Mesenchymal stem cell (in vitro differentiated cells and primary cell): ENCODE data around the gene NUP160. TPM values are rescaled to one million over a fixed set of nuclear protein-coding genes. Genes with fewer than 3 reads are reported as not detected.
A peak's percentile ranks its signal among the peaks of the same experiment; 100 is the strongest.

Experiments used
- DNase-seq: peaks from one replicate; pipeline ENCODE4 v3.0.0-alpha.2; 2013
- H2AFZ ChIP-seq: one replicate; pipeline ENCODE4 v1.6.1; 2013; ENCODE audit warnings: low read depth, mild to moderate bottlenecking, control low read depth, inconsistent platforms, low read length, moderate library complexity
- H2AK5ac ChIP-seq: 2 replicates; pipeline ENCODE4 v1.6.1; 2013; ENCODE audit warnings: low read length, moderate library complexity, mild to moderate bottlenecking, inconsistent platforms; ENCODE audit not compliant: severe bottlenecking
- H2BK120ac ChIP-seq: one replicate; pipeline ENCODE4 v1.6.1; 2013; ENCODE audit warnings: low read depth, mild to moderate bottlenecking, inconsistent platforms, low read length, moderate library complexity
- H2BK12ac ChIP-seq, 2 experiments: one replicate each; pipeline ENCODE4 v1.6.1; 2013; ENCODE audit warnings: inconsistent platforms in 2 of 2, low read length in 2 of 2, mild to moderate bottlenecking in 2 of 2, moderate library complexity in 2 of 2, control low read depth in 1 of 2
- H2BK15ac ChIP-seq: one replicate; pipeline ENCODE4 v1.6.1; 2013; ENCODE audit warnings: mild to moderate bottlenecking, low read depth, inconsistent platforms; ENCODE audit not compliant: poor library complexity, severe bottlenecking
- H2BK5ac ChIP-seq: 2 replicates; pipeline ENCODE4 v1.6.1; 2013; ENCODE audit warnings: low read depth, mild to moderate bottlenecking, low read length, control low read depth, inconsistent platforms; ENCODE audit not compliant: poor library complexity, severe bottlenecking
- H3K14ac ChIP-seq, 2 experiments: one replicate each; pipeline ENCODE4 v1.6.1; 2013; ENCODE audit warnings: inconsistent platforms in 2 of 2, low read length in 2 of 2, control low read depth in 1 of 2, mild to moderate bottlenecking in 1 of 2, moderate library complexity in 1 of 2
- H3K18ac ChIP-seq, 2 experiments: one replicate each; pipeline ENCODE4 v1.6.1; 2013; ENCODE audit warnings: inconsistent platforms in 2 of 2, low read length in 2 of 2, control low read depth in 1 of 2, low read depth in 1 of 2, mild to moderate bottlenecking in 1 of 2
- H3K23ac ChIP-seq, 2 experiments: one replicate each; pipeline ENCODE4 v1.6.1; 2013; ENCODE audit warnings: inconsistent platforms in 2 of 2, low read length in 2 of 2, mild to moderate bottlenecking in 2 of 2, moderate library complexity in 2 of 2, control low read depth in 1 of 2
- H3K27ac ChIP-seq: 2 replicates; pipeline ENCODE4 v1.5.1; 2013; ENCODE audit warnings: mild to moderate bottlenecking, moderate library complexity, low read length, control low read depth, inconsistent platforms; ENCODE audit not compliant: poor library complexity, severe bottlenecking
- H3K27me3 ChIP-seq, 2 experiments: 2 replicates each; pipeline versions ENCODE4 v1.6.1 to v1.7.0; 2013; ENCODE audit warnings: low read length in 2 of 2, mild to moderate bottlenecking in 2 of 2, moderate library complexity in 2 of 2, control low read depth in 1 of 2, inconsistent platforms in 1 of 2; ENCODE audit not compliant: control insufficient read depth in 1 of 2, insufficient read depth in 1 of 2
- H3K36me3 ChIP-seq, 2 experiments: 2 replicates each; pipeline versions ENCODE4 v1.6.1 to v1.7.0; 2013; ENCODE audit warnings: low read length in 2 of 2, control low read depth in 1 of 2, inconsistent platforms in 1 of 2, low read depth in 1 of 2, mild to moderate bottlenecking in 1 of 2; ENCODE audit not compliant: insufficient read depth in 2 of 2, control insufficient read depth in 1 of 2
- H3K4ac ChIP-seq, 2 experiments: one replicate each; pipeline ENCODE4 v1.6.1; 2013; ENCODE audit warnings: inconsistent platforms in 2 of 2, low read length in 2 of 2, mild to moderate bottlenecking in 2 of 2, moderate library complexity in 2 of 2, control low read depth in 1 of 2, low read depth in 1 of 2
- H3K4me1 ChIP-seq: 2 replicates; pipeline ENCODE4 v1.6.1; 2013; ENCODE audit warnings: low read depth, low read length, control low read depth; ENCODE audit not compliant: control insufficient read depth, insufficient read depth
- H3K4me2 ChIP-seq: 2 replicates; pipeline ENCODE4 v1.6.1; 2013; ENCODE audit warnings: low read length, mild to moderate bottlenecking, inconsistent platforms; ENCODE audit not compliant: poor library complexity, severe bottlenecking
- H3K4me3 ChIP-seq, 2 experiments: 2 replicates each; pipeline versions ENCODE4 v1.5.1 to v1.7.0; 2013; ENCODE audit warnings: low read length in 2 of 2, mild to moderate bottlenecking in 2 of 2, control low read depth in 1 of 2, low read depth in 1 of 2; ENCODE audit not compliant: insufficient read depth in 1 of 2
- H3K79me1 ChIP-seq: replicated peaks from 2 replicates; pipeline ENCODE4 v1.6.1; 2013; ENCODE audit warnings: mild to moderate bottlenecking, control low read depth, low read length, inconsistent platforms; ENCODE audit not compliant: poor library complexity, severe bottlenecking
- H3K9ac ChIP-seq: 2 replicates; pipeline ENCODE4 v1.7.0; 2013; ENCODE audit warnings: mild to moderate bottlenecking, low read length, moderate library complexity
- H3K9me3 ChIP-seq: 2 replicates; pipeline ENCODE4 v1.7.0; 2013; ENCODE audit warnings: mild to moderate bottlenecking, low read length; ENCODE audit not compliant: control insufficient read depth
- H4K8ac ChIP-seq: one replicate; pipeline ENCODE4 v1.6.1; 2013; ENCODE audit warnings: inconsistent platforms, mild to moderate bottlenecking, low read length, moderate library complexity
- H4K91ac ChIP-seq: one replicate; pipeline ENCODE4 v1.6.1; 2013; ENCODE audit warnings: mild to moderate bottlenecking, low read length, inconsistent platforms
- WGBS: methylation state at CpG from one replicate; pipeline ENCODE4 v1.1.7; 2013; ENCODE audit warnings: mixed read lengths; 5-methylcytosine and 5-hydroxymethylcytosine counted together
- polyA plus RNA-seq, 2 experiments: library from polyadenylated mRNA; stranded (reverse); fragments of 200-250 nt; gene quantifications; one replicate each; pipeline ENCODE4 v1.2.3, GENCODE V29; 2013

Gene NUP160, protein sequence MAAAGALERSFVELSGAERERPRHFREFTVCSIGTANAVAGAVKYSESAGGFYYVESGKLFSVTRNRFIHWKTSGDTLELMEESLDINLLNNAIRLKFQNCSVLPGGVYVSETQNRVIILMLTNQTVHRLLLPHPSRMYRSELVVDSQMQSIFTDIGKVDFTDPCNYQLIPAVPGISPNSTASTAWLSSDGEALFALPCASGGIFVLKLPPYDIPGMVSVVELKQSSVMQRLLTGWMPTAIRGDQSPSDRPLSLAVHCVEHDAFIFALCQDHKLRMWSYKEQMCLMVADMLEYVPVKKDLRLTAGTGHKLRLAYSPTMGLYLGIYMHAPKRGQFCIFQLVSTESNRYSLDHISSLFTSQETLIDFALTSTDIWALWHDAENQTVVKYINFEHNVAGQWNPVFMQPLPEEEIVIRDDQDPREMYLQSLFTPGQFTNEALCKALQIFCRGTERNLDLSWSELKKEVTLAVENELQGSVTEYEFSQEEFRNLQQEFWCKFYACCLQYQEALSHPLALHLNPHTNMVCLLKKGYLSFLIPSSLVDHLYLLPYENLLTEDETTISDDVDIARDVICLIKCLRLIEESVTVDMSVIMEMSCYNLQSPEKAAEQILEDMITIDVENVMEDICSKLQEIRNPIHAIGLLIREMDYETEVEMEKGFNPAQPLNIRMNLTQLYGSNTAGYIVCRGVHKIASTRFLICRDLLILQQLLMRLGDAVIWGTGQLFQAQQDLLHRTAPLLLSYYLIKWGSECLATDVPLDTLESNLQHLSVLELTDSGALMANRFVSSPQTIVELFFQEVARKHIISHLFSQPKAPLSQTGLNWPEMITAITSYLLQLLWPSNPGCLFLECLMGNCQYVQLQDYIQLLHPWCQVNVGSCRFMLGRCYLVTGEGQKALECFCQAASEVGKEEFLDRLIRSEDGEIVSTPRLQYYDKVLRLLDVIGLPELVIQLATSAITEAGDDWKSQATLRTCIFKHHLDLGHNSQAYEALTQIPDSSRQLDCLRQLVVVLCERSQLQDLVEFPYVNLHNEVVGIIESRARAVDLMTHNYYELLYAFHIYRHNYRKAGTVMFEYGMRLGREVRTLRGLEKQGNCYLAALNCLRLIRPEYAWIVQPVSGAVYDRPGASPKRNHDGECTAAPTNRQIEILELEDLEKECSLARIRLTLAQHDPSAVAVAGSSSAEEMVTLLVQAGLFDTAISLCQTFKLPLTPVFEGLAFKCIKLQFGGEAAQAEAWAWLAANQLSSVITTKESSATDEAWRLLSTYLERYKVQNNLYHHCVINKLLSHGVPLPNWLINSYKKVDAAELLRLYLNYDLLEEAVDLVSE (N-terminal part only)
- polyA plus RNA-seq (2013, experiment 1 of 2): 12.5 TPM
- 12.7 TPM for polyA plus RNA-seq (2013, experiment 2 of 2)

DNA sequence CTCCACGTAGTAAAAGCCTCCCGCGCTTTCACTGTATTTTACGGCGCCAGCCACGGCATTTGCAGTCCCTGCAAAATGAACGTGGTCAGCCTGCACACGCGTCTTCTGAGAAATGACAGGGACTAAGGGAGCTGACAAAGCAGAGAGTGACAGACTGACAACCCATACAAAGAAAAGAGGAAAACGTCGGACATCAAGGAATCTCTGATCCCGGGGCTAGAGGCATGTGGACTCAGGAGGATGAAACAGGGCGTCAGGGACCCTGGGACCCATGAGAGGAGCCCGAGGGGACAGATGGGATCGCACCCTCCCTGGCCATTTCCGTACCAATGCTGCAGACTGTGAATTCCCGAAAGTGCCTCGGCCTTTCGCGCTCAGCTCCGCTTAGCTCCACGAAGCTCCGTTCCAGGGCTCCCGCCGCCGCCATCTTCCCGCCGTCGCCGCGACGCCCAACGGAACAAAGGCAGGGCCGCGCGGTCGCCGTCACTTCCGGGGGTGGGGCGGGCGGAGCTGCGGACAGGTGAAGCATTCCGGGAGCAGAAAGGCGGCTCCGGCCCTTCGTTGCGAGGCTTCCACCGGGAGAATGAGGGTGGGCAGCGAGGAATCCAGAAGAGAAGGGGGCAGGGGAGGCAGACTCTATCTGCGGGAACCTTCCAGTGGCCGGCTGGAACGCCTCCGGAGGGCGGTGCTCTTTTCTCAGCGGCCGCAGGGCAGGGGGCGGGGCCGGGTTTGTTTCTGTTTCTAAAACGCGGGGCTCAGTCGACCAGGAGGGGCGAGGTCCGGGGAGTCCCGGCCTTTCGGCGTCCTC lies at the start of gene NUP160:
NUP160 (minus strand) TSS at position 459 of the 808 bp plus-strand sequence; CDS start at position 427, 32 bp downstream.
- Histone ChIP-seq H3K9ac (peak within 1 kb of the TSS; percentile 98), H2AK5ac (no peak within 1 kb of the TSS), H3K36me3 (peaks cover 2 to 30% of the 10 kb centered on the region in 2 experiments), H3K9me3 (no peaks in the 10 kb centered on the region), H2BK120ac (no peak within 1 kb of the TSS), H4K8ac (peak within 1 kb of the TSS; percentile 89), H3K27me3 (no peaks in the 10 kb centered on the region), H3K27ac (peak within 1 kb of the TSS; percentile 61), H3K23ac (no peak within 1 kb of the TSS), H3K4ac (peak within 1 kb of the TSS; percentile 83 to 86), H4K91ac (peak within 1 kb of the TSS; percentile 77), H3K4me2 (peak within 1 kb of the TSS; percentile 89), H3K4me3 (peak within 1 kb of the TSS; percentile 79 to 100), H3K79me1 (peaks cover 23% of the 10 kb centered on the region), H2BK5ac (no peak within 1 kb of the TSS), H2AFZ (peak within 1 kb of the TSS; percentile 89), H2BK15ac (peak within 1 kb of the TSS; percentile 29), H2BK12ac (peak within 1 kb of the TSS in 1 of 2 experiments; percentile 60), H3K4me1 (peaks cover 2% of the 10 kb centered on the region), H3K14ac (no peak within 1 kb of the TSS), H3K18ac (peak within 1 kb of the TSS; percentile 87 to 90)
- WGBS: under 1% methylated on average over 63 of the region's 66 CpGs
- DNase-seq: peak; percentile 77

DNA sequence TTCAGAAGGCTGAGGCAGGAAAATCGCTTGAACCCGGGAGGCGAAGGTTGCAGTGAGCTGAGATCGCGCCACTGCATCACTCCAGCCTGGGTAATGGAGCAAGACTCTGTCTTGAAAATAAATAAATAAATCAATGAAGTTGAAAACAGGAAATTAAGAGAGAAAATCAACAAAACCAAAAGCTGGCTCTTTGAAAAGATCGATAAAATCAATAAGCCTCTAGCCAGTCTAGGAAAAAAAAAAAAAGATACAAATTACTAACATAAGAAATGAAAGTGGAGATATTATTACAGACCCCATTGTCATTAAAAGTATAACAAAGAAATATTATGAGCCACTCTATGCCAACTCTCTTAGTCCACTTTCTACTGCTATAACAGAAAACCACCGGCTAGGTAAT lies 48.0 kb upstream of the NUP160 start:
- H3K27me3 ChIP-seq: no peaks in the 10 kb centered on the region
- H2AK5ac ChIP-seq: no peak overlapping the region
- H3K36me3 ChIP-seq: no peaks in the 10 kb centered on the region
- no peak overlapping the region for H3K23ac ChIP-seq
- H2BK15ac ChIP-seq: no peak overlapping the region
- no peak overlapping the region for H3K4ac ChIP-seq
- H3K4me1 ChIP-seq: no peaks in the 10 kb centered on the region
- DNase-seq: no peak
- H2BK5ac ChIP-seq: no peak overlapping the region
- H4K91ac ChIP-seq: no peak overlapping the region
- H2AFZ ChIP-seq: no peak overlapping the region
- H3K18ac ChIP-seq: no peak overlapping the region
- H3K4me3 ChIP-seq: no peak overlapping the region
- H2BK12ac ChIP-seq: no peak overlapping the region
- H3K27ac ChIP-seq: no peak overlapping the region
- H4K8ac ChIP-seq: no peak overlapping the region
- no peaks in the 10 kb centered on the region for H3K9me3 ChIP-seq
- H3K9ac ChIP-seq: no peak overlapping the region
- H2BK120ac ChIP-seq: no peak overlapping the region
- WGBS: 100% methylated on average over 4 of the region's 7 CpGs
- H3K14ac ChIP-seq: no peak overlapping the region
- H3K4me2 ChIP-seq: no peak overlapping the region
- no peaks in the 10 kb centered on the region for H3K79me1 ChIP-seq

DNA sequence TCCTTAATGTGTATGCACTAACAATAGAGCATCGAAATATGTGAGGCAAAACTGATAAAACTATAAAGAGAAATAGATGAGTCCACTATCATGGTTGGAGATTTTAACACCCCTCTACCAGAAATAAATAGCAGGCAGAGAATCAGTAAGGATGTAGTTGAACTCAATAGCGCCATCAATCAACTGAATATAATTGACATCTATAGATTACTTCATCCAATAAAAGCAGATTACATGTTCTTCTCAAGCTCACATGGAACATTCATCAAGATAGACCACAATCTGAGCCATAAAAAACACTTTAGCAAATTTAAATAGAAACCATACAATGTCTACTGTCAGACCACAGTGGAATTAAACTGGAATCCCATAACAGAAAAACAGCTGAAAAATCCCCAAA lies 46.9 kb upstream of the NUP160 start:
- Histone ChIP-seq H3K14ac (no peak overlapping the region), H3K9ac (no peak overlapping the region), H3K27ac (no peak overlapping the region), H3K4me1 (no peaks in the 10 kb centered on the region), H3K9me3 (no peaks in the 10 kb centered on the region), H3K18ac (no peak overlapping the region), H2AK5ac (no peak overlapping the region), H3K27me3 (no peaks in the 10 kb centered on the region), H3K36me3 (no peaks in the 10 kb centered on the region), H2BK120ac (no peak overlapping the region), H2BK15ac (no peak overlapping the region), H3K4me2 (no peak overlapping the region), H2AFZ (no peak overlapping the region), H3K4ac (no peak overlapping the region), H3K23ac (no peak overlapping the region), H2BK12ac (no peak overlapping the region), H4K8ac (no peak overlapping the region), H3K4me3 (no peak overlapping the region), H3K79me1 (no peaks in the 10 kb centered on the region), H4K91ac (no peak overlapping the region), H2BK5ac (no peak overlapping the region)
- no peak for DNase-seq
- WGBS: 98% methylated on average over 1 of the region's 2 CpGs
